Breast epithelium (tissue), 4 donors: ENCODE results near the gene TMEM212. TPM values are rescaled to one million over a fixed set of nuclear protein-coding genes. Genes with fewer than 3 reads are reported as not detected.

Source experiments
- DNase-seq, 2 donors: peaks; one replicate each; pipeline ENCODE4 v3.0.0-alpha.2; 2019; ENCODE audit warnings: low spot score in 2 of 2
- H3K27ac ChIP-seq, 2 donors: fragments of 200-600 bp; sonication (generic) in 1 of 2; one replicate each; pipeline ENCODE4 v1.5.1; 2016 to 2019; ENCODE audit warnings: mild to moderate bottlenecking in 1 of 2
- H3K27me3 ChIP-seq, 2 donors: fragments of 200-600 bp; sonication (generic) in 1 of 2; one replicate each; pipeline versions ENCODE4 v1.5.1 to v1.6.0; 2017 to 2019; ENCODE audit warnings: control low read depth in 1 of 2, mild to moderate bottlenecking in 1 of 2
- H3K36me3 ChIP-seq: fragments of 200-600 bp; one replicate; pipeline ENCODE4 v1.5.1; 2019
- H3K4me1 ChIP-seq, 2 donors: fragments of 200-600 bp; sonication (generic); one replicate each; pipeline ENCODE4 v1.5.1; 2016 to 2019; ENCODE audit warnings: control low read depth in 1 of 2
- H3K4me3 ChIP-seq, 3 donors: fragments of 200-600 bp; sonication (generic); 1 replicate in 2 of 3; 2 replicates in 1 of 3; pipeline ENCODE4 v1.5.1; 2016 to 2019; ENCODE audit warnings: mild to moderate bottlenecking in 3 of 3, moderate library complexity in 2 of 3
- H3K9me3 ChIP-seq, 2 donors: fragments of 200-600 bp; sonication (generic) in 1 of 2; one replicate each; pipeline ENCODE4 v1.5.1; 2016 to 2019; ENCODE audit warnings: control low read depth in 1 of 2
- POLR2A ChIP-seq: fragments of 450-650 bp; IDR thresholded peaks from one replicate; pipeline ENCODE4 v1.6.1; 2016; ENCODE audit warnings: antibody characterized with exemption, mild to moderate bottlenecking, moderate library complexity
- POLR2AphosphoS5 ChIP-seq, 3 donors: sonication (generic); formaldehyde crosslinking; IDR thresholded peaks; one replicate each; pipeline ENCODE4 v1.6.1; 2017; ENCODE audit warnings: antibody characterized with exemption in 3 of 3
- intact Hi-C: fragments of 100-400 bp; cut with DNase I; formaldehyde crosslinking; loops from one replicate; pipeline ENCODE4 v1.15.1; 2023; ENCODE audit warnings: low total_unique reads
- total RNA-seq, 3 donors: library from RNA; depleted of rRNA; stranded (reverse); fragments of >200 nt; gene quantifications; one replicate each; pipeline ENCODE4 v1.1.0, GENCODE V29; 2016
- TF ChIP-seq, protein P1 (sequence below), 3 donors: fragments of 450-650 bp; IDR thresholded peaks; one replicate each; pipeline ENCODE4 v1.5.1; 2016 to 2017; ENCODE audit warnings: antibody characterized with exemption in 3 of 3, mild to moderate bottlenecking in 3 of 3, moderate library complexity in 3 of 3

Gene TMEM212
- total RNA-seq, 3 donors from 2014 or later: 1.3 TPM; not detected in 2

- H3K4me1 ChIP-seq: no peaks in the 10 kb centered on the region
- no peak for DNase-seq
- H3K36me3 ChIP-seq: no peaks in the 10 kb centered on the region
- TF ChIP-seq, protein P1, sequence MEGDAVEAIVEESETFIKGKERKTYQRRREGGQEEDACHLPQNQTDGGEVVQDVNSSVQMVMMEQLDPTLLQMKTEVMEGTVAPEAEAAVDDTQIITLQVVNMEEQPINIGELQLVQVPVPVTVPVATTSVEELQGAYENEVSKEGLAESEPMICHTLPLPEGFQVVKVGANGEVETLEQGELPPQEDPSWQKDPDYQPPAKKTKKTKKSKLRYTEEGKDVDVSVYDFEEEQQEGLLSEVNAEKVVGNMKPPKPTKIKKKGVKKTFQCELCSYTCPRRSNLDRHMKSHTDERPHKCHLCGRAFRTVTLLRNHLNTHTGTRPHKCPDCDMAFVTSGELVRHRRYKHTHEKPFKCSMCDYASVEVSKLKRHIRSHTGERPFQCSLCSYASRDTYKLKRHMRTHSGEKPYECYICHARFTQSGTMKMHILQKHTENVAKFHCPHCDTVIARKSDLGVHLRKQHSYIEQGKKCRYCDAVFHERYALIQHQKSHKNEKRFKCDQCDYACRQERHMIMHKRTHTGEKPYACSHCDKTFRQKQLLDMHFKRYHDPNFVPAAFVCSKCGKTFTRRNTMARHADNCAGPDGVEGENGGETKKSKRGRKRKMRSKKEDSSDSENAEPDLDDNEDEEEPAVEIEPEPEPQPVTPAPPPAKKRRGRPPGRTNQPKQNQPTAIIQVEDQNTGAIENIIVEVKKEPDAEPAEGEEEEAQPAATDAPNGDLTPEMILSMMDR (IDR thresholded peaks at IDR 0.05): no peak
- TF ChIP-seq POLR2AphosphoS5 (IDR thresholded peaks at IDR 0.05): no peak
- TF ChIP-seq POLR2A: no peak
- no peak overlapping the region for H3K27ac ChIP-seq
- no peaks in the 10 kb centered on the region for H3K9me3 ChIP-seq
- intact Hi-C loops: no loop called here
- no peak overlapping the region for H3K4me3 ChIP-seq
- no peaks in the 10 kb centered on the region for H3K27me3 ChIP-seq
Observed at GRCh38 chr3:171841620-171842000, 1.5 kb upstream of the TMEM212 start.

DNA sequence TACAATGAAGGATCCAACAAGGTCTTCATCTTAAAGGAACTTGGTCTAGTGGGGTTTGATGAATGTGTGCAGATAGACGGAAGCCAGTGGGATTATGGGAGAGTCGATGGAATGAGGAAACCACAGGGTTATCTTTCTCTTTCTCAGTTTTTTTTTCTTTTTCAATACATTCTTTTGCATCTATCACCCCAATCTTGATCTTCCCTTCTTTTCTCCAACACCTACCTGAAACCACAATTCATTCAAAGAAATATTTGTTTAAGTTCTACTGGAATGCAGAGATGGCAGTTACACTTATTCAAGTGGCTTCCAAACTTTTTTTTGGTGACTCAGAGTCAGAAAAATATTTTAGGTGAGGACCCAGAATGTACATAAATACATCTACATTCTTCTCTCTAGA, 1.7 kb downstream of the TMEM212 start:
- H3K27me3 ChIP-seq: no peaks in the 10 kb centered on the region
- H3K4me1 ChIP-seq: no peaks in the 10 kb centered on the region
- intact Hi-C loops: no loop called here
- H3K36me3 ChIP-seq: no peaks in the 10 kb centered on the region
- H3K9me3 ChIP-seq: no peaks in the 10 kb centered on the region
- TF ChIP-seq, protein P1 (IDR thresholded peaks at IDR 0.05): no peak
- TF ChIP-seq POLR2A (no peak), POLR2AphosphoS5 (IDR thresholded peaks at IDR 0.05) (no peak)
- no peak overlapping the region for H3K4me3 ChIP-seq
- DNase-seq: no peak
- no peak overlapping the region for H3K27ac ChIP-seq

GRCh38 chr3:171845481-171846284, 2.5 kb downstream of the TMEM212 start:
- intact Hi-C loops: no loop called here
- no peak overlapping the region for H3K27ac ChIP-seq
- no peaks in the 10 kb centered on the region for H3K36me3 ChIP-seq
- TF ChIP-seq, protein P1 (IDR thresholded peaks at IDR 0.05): no peak
- TF ChIP-seq POLR2A (no peak), POLR2AphosphoS5 (IDR thresholded peaks at IDR 0.05) (no peak)
- DNase-seq: no peak
- H3K9me3 ChIP-seq: no peaks in the 10 kb centered on the region
- no peak overlapping the region for H3K4me3 ChIP-seq
- no peaks in the 10 kb centered on the region for H3K4me1 ChIP-seq
- H3K27me3 ChIP-seq: no peaks in the 10 kb centered on the region

- Histone ChIP-seq H3K9me3 (no peaks in the 10 kb centered on the region), H3K27me3 (no peaks in the 10 kb centered on the region), H3K36me3 (no peaks in the 10 kb centered on the region), H3K27ac (no peak overlapping the region), H3K4me1 (no peaks in the 10 kb centered on the region), H3K4me3 (no peak overlapping the region)
- TF ChIP-seq POLR2AphosphoS5 (IDR thresholded peaks at IDR 0.05): no peak
- no peak for TF ChIP-seq POLR2A
- TF ChIP-seq, protein P1 (IDR thresholded peaks at IDR 0.05): no peak
- intact Hi-C loops: no loop called here
- no peak for DNase-seq
Observed at GRCh38 chr3:171846597-171846996, 3.4 kb downstream of the TMEM212 start.

DNA sequence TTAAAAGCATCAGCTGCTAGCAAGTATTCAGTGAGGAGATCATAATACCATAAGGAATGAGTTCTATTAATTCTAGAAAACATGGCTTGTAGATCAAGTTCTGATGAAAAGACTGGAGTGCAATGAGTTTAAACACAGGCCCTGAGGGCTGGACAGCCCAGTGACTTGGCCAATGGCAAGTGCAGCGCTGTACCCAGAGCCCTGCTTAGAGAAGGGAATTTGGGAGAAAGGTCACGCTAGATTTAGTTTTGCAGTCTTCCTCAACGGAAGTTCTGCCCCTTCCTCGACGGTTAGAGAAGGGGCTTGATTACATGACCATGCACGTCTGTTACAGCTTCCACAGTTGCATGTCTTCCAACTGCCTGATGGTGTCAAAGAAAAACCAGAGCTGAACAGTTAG, 4.0 kb downstream of the TMEM212 start:
- TF ChIP-seq POLR2AphosphoS5 (IDR thresholded peaks at IDR 0.05) (no peak), POLR2A (no peak)
- TF ChIP-seq, protein P1 (IDR thresholded peaks at IDR 0.05): no peak
- Histone ChIP-seq H3K9me3 (no peaks in the 10 kb centered on the region), H3K36me3 (no peaks in the 10 kb centered on the region), H3K4me1 (no peaks in the 10 kb centered on the region), H3K27me3 (no peaks in the 10 kb centered on the region), H3K4me3 (no peak overlapping the region), H3K27ac (no peak overlapping the region)
- DNase-seq: no peak
- intact Hi-C loops: no loop called here
